Cardiac muscle cell (in vitro differentiated cells and primary cell): Measurements from ENCODE around the gene TMEM43. TPM values are rescaled to one million over a fixed set of nuclear protein-coding genes. Genes with fewer than 3 reads are reported as not detected.

Experiments used
- DNase-seq, 2 donors: peaks; one replicate each; pipeline versions ENCODE4 v3.0.0 to v3.0.0-alpha.2; 2010 to 2017; ENCODE audit warnings: low read depth in 1 of 2, low spot score in 1 of 2
- H3K27ac ChIP-seq: fragments of 200-600 bp; sonication (generic); 2 replicates; pipeline ENCODE4 v1.5.1; 2016
- H3K27me3 ChIP-seq: fragments of 200-600 bp; sonication (generic); 2 replicates; pipeline ENCODE4 v1.6.0; 2016; ENCODE audit warnings: control low read depth
- H3K36me3 ChIP-seq: fragments of 200-600 bp; sonication (generic); 2 replicates; pipeline ENCODE4 v1.5.1; 2016; ENCODE audit warnings: control low read depth
- H3K4me1 ChIP-seq: fragments of 200-600 bp; sonication (generic); 2 replicates; pipeline ENCODE4 v1.8.1; 2017; ENCODE audit warnings: low read depth, mild to moderate bottlenecking, mixed run types
- H3K4me3 ChIP-seq: fragments of 200-600 bp; sonication (generic); 2 replicates; pipeline ENCODE4 v1.5.1; 2016; ENCODE audit warnings: mild to moderate bottlenecking
- H3K9me3 ChIP-seq: fragments of 200-600 bp; sonication (generic); 2 replicates; pipeline ENCODE4 v1.5.1; 2017; ENCODE audit warnings: low read depth, mild to moderate bottlenecking, control low read depth
- CTCF ChIP-seq: IDR thresholded peaks from 2 replicates; pipeline ENCODE4 v1.5.1; 2012; ENCODE audit warnings: low read depth, mild to moderate bottlenecking, low read length
- polyA plus RNA-seq: library from polyadenylated mRNA; unstranded; fragments of >200 nt; fragmentation: Nextera tagmentation; extraction: Ambion mirVana; gene quantifications from 2 replicates; pipeline ENCODE4 v1.2.1, GENCODE V29; 2016
- total RNA-seq: library from RNA; depleted of rRNA; stranded (reverse); fragments of >200 nt; gene quantifications from 2 replicates; pipeline ENCODE4 v1.2.3, GENCODE V29; 2016

Gene TMEM43
- total and polyA plus RNA-seq, 2 experiments from 2014 or later, result 21.5 to 27.4 TPM

- Histone ChIP-seq H3K4me1 (peaks cover 19% of the 10 kb centered on the region), H3K27ac (no peak overlapping the region), H3K9me3 (no peaks in the 10 kb centered on the region), H3K36me3 (peaks cover 13% of the 10 kb centered on the region), H3K27me3 (no peaks in the 10 kb centered on the region), H3K4me3 (no peak overlapping the region)
- TF ChIP-seq CTCF, result no peak
- DNase-seq, result no peak
These were observed 23.5 kb downstream of the TMEM43 start for GRCh38 chr3:14148041-14148985.

DNA sequence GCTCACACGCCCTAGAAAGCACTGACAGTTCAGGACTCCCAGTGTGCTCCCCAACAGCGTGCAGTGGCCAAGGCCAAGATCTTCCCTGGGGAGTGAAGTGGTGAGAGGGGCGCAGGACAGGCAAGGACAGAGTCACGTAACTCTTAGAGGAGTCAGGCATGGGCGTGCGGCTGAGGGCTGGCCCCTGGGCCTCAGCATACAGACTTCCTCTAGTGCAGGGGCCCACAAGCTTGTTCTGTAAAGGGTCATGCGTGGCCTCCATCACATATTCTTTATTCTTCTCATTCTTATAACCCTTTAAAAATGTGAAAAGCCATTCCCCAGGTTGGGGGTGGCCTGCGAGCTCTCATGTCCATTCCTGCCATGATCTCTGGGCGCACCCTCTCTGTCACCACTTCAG lies 25.2 kb downstream of the TMEM43 start:
- TF ChIP-seq CTCF, result no peak
- peaks cover 6% of the 10 kb centered on the region for H3K4me1 ChIP-seq
- DNase-seq, result no peak
- H3K27me3 ChIP-seq, result no peaks in the 10 kb centered on the region
- peaks cover 15% of the 10 kb centered on the region for H3K36me3 ChIP-seq
- H3K4me3 ChIP-seq, result no peak overlapping the region
- H3K27ac ChIP-seq, result peak overlapping the region; percentile 16
- no peaks in the 10 kb centered on the region for H3K9me3 ChIP-seq

GRCh38 chr3:14150491-14151230 lies 25.8 kb downstream of the TMEM43 start:
- Histone ChIP-seq H3K4me1 (peaks cover 5% of the 10 kb centered on the region), H3K27me3 (no peaks in the 10 kb centered on the region), H3K36me3 (peaks cover 13% of the 10 kb centered on the region), H3K9me3 (no peaks in the 10 kb centered on the region), H3K27ac (no peak overlapping the region), H3K4me3 (no peak overlapping the region)
- no peak for DNase-seq
- TF ChIP-seq CTCF, result no peak

DNA sequence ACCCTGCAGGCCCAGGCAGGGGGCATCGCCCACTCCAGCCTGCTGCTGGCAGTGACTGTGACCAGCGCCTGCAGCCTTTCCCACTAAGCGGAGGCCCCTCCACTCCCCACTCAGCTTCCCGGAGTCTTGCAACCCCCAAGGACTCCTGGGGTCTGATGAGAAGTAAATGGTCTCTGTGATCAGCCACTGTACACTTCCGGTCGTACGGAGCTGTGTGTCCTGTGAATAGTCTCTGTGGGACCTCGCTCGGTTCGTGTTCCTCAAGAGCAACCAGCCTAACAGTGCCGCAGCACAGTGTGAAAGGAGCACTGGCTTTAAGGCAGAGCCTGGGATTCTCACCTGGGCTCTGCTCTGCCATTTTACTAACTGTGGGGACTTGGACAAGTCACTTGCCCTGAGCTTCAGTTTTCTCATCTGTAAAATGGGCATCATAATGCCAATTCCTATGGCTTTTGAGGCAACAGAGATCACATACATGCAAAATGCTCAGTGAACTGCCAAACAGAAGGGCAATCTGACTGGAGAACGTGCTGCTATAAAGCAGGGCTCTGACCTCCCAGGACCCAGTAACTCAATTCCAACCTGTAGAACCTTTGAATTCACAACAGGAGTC lies 26.7 kb downstream of the TMEM43 start:
- Histone ChIP-seq H3K9me3 (no peaks in the 10 kb centered on the region), H3K4me1 (peaks cover 5% of the 10 kb centered on the region), H3K27me3 (no peaks in the 10 kb centered on the region), H3K36me3 (peaks cover 12% of the 10 kb centered on the region), H3K27ac (no peak overlapping the region), H3K4me3 (no peak overlapping the region)
- TF ChIP-seq CTCF, result no peak
- no peak for DNase-seq

GRCh38 chr3:14152233-14152962 lies 27.5 kb downstream of the TMEM43 start:
- Histone ChIP-seq H3K27ac (no peak overlapping the region), H3K4me1 (peaks cover 5% of the 10 kb centered on the region), H3K27me3 (no peaks in the 10 kb centered on the region), H3K9me3 (no peaks in the 10 kb centered on the region), H3K4me3 (no peak overlapping the region), H3K36me3 (peaks cover 20% of the 10 kb centered on the region)
- peak; percentile 16 for TF ChIP-seq CTCF
- DNase-seq, result peak in 1 of 2 donors; percentile 4
